Femur (tissue), 1 donor: Measurements from ENCODE around the gene PACS1.

Experiments used
- DNase-seq: peaks from one replicate; pipeline ENCODE4 v3.0.0-alpha.2; 2017

PACS1 gene

DNA sequence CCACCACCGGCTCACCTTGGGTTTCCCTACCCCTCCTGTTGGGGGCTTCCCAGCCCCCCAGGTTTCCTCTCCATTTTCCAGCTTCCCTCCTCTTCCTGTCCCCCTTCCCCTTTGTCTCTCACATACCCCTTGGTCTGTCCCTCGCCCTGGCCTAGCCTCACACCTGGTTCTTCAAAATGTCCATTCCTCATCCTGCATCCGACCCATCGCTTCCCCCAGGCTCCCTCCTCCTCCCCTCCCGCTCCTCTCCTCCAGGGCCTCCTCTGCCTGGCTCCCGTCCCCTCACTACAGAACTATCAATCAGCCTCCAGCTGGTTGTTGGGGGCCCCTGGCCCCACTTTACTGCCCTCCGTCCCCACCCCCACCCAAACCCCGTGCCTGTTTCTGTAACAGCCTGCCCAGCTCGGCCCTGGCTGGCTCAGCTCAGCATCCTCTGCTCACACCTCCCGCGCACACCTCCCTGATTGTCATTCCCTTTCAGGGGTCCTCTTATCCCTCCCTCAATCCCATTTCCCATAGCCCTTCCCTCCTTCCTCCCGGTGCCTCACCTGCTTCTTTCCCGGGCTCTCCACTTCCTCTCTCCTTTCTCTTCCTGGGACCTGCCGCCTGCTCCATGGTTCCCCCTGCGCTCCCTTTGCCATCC is 209.1 kb downstream of the PACS1 start:
- DNase-seq = no peak

DNA sequence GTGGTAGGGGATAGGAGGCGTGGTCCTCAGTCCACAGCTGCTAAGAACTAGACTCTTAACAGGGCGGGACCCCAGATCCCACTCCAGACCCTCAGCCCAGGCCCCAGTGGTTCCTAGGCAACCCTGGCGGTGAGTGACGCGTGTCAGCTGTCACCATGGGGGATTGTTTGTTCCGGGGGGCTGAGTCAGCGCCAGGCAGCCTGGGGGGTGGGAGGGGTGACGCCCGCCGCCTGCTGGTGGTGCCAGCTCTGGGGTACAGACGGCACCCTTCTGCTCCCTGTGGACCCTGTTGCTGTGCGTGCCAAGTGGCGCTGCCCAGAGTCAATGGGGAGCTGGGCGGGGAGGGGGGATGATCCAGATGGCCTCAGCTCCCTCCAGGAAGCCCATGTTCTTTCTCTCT is 210.4 kb downstream of the PACS1 start:
- no peak for DNase-seq

GRCh38 chr11:66281001-66281400 is 210.9 kb downstream of the PACS1 start:
- DNase-seq = no peak

GRCh38 chr11:66281776-66282467 is 211.8 kb downstream of the PACS1 start:
- no peak for DNase-seq

DNA sequence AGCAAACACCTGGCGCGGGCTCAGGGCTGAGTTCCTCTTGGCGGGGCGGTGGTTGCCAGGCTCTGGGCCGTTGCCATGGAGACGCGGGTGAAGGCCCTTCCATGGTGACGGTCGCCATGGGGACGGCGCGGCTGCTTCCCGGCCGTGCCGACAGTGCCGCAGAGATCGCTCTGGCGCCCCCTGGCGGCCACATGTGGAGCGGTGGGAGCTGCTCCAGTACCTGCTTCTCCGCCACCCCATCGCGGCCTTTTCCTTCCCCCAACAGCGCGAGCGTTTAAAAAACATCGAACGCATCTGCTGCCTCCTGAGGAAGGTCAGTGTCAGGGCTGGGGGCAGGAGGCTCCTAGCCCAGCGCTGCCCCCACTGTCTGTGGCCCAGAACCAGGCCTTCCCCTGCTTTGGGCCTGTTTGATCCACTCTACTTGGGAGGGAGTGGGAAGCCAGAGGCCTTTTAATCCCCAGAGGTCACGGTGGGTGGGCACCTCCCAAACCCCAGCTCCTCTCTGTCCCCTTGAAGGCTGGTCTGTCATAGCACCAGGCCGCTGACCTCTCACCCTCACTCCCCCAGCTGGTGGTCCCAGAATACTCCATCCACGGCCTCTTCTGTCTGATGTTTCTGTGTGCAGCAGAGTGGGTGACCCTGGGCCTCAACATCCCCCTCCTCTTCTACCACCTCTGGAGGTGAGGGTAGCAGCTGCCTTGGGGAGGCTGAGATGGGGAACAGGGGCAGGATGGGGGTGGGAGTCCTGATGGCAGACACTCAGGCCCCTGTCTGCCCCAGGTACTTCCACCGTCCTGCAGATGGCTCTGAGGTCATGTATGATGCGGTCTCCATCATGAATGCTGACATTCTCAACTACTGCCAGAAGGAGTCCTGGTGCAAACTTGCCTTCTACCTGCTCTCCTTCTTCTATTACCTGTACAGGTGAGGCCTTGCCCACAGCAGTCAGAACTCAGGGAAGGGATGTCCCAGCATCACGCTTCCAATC is 212.7 kb downstream of the PACS1 start:
- peak; percentile 98 for DNase-seq

DNA sequence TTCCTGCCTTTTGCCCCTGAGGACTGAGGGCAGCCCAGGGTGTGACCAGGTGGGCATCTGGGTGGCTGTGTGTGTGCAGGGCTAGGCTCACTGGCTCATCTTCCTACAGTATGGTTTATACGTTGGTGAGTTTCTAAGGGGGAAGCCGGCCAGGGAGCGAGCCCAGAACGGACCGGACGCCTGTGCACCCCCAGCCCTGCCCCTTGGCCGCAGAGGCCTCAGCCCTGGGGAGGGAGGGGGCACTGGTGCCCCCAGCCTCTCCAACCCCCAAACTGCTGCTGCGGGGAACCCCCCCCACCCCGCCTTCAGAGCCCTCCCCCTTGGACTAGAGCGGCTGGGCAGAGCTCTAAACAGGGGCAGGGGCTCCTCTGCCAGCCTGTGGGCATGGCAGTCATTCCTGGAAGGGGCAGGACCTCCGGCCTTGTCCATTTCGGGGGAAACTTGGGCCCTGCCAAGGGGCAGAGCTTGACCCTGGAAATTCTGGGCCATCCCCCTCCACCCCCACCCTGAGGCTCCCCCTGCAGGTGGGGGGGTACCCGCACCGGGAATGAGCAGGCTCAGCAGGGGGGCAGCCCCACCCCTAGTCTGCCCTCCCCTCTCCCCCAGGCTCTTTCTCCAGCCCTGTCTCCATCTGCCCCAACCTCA is 213.5 kb downstream of the PACS1 start:
- no peak for DNase-seq

DNA sequence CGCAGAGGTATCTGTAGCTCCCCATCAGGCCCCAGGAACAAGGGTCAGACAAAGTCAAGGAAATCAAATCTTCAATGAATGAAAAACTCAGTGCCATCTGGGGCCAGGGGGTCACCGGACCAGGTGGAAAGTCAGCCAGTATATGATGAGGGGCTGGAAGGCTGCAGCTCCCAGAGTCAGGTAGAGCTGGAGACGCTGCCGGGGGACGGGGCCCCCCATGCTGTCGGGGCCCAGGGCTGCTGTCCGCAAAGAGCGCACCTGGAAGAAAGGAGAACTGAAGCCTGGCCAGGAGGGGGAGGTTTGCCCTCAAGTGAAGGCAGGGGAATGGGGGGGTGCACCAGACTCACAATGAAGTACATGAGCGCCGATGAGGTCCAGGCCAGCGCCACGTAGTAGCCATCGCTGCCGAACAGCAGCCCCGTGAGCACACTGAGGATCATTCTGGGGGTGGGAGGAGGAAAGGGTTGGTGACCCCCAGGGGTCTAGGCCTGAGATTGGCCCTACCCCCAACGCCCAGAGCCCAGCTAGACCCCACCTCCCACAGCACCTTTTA is 214.5 kb downstream of the PACS1 start:
- no peak for DNase-seq

DNA sequence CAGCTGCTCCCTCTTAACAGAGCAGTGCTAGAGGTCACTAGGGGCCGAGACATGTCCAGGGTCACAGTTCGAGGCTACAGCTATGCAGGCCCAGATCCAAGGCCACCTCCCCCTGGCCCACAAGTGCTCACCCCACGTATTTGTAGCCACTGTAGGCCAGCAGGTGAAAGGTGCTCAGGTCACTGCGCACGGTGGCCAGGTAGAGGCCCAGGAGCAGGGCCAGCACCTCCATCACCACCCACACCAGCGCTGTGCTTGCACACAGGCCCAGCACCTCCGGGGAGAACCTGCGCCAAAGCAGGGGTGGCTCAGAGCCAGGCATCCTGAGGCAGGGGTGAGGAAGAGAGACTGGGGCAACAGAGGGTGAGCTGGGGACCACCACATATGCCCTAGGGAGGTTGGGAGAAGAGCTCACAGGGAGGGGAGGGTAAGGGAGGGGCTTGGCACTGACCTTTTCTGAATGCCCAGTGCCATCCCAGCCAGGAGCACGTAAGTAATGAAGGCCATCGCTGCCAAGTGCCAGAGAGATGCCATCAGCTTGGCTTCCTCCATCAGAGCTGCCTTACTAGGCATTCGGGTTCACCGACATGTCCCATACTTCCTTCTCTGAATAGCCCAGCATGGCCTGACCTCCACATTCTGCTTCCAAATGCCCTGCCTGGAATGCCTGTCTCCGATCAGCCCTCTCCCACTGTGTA is 215.3 kb downstream of the PACS1 start:
- peak; percentile 49 for DNase-seq

DNA sequence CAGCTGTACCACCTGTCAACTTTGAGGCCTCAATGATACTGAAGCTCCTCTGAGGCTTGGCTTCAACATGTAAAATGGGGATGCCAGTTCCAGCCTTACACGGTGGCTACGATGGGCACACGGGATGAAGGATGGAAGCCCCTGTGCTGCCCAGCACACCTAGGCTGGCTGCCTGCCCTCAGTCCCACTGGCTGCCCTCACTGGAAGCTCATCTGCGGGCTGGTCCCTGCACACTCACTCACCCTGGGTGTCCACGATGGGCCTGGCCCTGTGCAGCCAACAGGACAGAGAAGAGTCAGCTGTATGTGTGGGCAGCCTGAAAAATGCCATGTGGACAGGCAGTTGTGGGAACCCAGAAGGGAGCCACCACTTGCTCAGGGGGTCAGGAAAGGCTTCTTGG is 216.6 kb downstream of the PACS1 start:
- DNase-seq = peak; percentile 24

GRCh38 chr11:66287211-66287888 is 217.3 kb downstream of the PACS1 start:
- peak; percentile 26 for DNase-seq

GRCh38 chr11:66287889-66288670 is 218.0 kb downstream of the PACS1 start:
- peak; percentile 48 for DNase-seq

DNA sequence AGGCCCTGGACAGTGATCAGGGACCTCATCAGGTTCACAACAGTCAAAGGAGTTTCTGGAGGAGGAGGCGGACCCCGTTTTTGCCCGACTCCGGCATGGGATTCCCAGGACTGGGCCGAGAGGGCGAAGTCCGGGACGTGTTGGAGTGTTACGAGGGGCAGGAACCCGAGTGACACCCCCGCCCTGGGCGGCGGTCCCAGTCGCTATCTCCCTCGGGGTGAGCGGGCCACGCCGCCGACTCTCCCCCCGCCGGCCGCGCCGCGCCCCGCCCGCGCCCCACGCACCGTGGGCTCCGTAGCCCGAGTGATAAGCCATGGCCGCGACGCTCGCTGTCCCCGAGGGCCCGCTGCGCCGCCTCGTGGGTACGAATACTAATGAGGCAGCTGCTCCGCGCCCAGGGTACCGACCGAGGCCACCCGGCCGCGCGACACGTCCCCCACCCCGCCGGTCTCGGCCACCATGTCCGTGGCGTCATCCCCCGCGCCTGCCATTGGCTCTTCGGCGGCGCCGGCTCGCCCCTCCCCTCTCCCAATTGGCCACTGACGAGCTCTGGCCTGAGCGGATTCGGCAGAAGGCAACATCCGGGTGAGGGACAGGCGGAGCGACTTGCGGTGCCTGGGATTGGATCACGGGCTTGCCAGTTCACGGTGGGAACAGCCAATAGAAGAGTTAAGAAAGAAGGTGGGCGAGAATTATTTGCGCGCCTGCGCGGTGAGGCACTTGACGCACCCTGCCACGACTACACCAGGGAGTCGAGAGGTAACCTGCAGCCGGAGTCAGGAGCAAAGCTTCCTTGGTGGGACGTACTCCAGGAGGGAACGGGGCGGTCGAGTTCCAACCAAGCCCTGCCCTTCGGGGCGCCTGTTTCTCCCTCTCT is 218.8 kb downstream of the PACS1 start, which contains the start of gene YIF1A:
TSS of gene YIF1A (minus strand) at position 473 of the 877 bp plus-strand sequence. CDS start at position 315, 158 bp downstream.
- DNase-seq = peak; percentile 100

GRCh38 chr11:66289548-66290329 is 219.7 kb downstream of the PACS1 start:
- DNase-seq = peak; percentile 91

DNA sequence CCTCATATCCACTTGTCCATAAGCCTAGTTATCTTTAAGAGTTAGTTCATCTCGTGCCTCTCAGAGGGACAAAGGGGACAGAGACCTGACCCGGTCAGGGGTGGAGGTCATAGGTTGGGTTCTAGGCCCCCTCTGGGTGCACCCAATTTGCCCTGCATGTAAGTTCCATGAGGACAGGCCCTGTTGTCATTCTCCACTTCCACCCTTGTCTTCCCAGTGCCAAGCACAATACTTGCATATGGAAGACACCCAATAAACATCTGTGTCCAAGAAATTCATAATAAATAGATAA is 220.2 kb downstream of the PACS1 start:
- no peak for DNase-seq

GRCh38 chr11:66291303-66291705 is 221.2 kb downstream of the PACS1 start:
- no peak for DNase-seq

- peak; percentile 25 for DNase-seq
Observed at GRCh38 chr11:66291706-66292542, 221.9 kb downstream of the PACS1 start, which contains the start of gene TMEM151A. Gene TMEM151A, plus strand, starts transcription at chr11:66291894. Its CDS starts 120 bp downstream, at chr11:66292014.

DNA sequence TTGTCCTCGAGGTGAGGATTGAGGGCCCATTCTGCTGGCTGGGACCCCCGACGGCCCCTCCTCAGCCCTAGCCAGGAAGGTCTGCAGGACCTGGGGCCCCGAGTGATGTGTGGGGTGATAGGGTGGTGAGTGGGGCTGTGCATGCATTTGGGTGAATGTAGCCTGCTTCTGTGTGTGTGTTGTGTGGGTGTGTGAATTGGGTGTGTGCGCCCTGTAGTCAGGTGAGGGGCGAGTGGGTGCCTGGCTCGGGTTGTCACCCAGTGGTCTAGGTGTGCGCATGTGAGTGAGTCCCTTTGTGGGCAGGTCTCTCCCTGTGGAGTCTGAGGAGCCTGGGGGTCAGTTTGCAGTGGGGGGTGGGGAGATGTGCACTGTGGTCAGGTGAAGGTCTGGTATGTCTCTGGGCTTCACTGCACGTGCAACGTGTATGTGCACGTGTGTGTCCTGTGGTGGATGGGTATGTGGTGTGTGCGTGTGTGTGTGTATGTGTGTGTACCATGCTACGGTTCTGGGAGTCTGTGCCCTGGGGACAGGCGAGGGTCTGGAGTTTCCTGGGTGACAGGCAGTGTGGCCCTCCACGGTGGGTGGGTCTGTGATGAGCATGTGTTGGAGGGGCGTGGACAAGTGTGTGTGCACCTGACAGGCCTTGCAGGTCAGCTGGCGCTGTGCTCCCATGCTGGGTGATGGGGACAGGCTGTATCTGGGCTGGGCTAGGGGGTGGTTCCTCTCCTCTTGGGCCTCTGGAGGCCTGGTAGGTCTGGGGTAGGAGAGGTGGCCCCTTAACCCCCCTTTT is 222.7 kb downstream of the PACS1 start:
- DNase-seq = no peak
